HepG2 (cell line): ENCODE results near the gene CDKN2C. TPM values are rescaled to one million over a fixed set of nuclear protein-coding genes. Genes with fewer than 3 reads are reported as not detected.

Experiments used
- ATF4 ChIP-seq, 2 experiments: fragments of 450-650 bp in 1 of 2; sonication (generic) in 1 of 2; formaldehyde crosslinking; IDR thresholded peaks; 2 replicates each; pipeline versions ENCODE4 v1.5.0 to v1.8.0; 2020 to 2022; ENCODE audit warnings: mild to moderate bottlenecking in 1 of 2, missing genetic modification reagents in 1 of 2
- CTCF ChIP-seq: sonication (generic); formaldehyde crosslinking; IDR thresholded peaks from 2 replicates; pipeline ENCODE4 v1.5.0; 2020; ENCODE audit warnings: mild to moderate bottlenecking, missing genetic modification reagents, moderate library complexity
- EZH2 ChIP-seq: conservative IDR thresholded peaks from 2 replicates; pipeline ENCODE4 v1.6.1; 2012; ENCODE audit warnings: mild to moderate bottlenecking, low read depth, low read length, moderate library complexity
- GPBP1L1 ChIP-seq: sonication (generic); formaldehyde crosslinking; IDR thresholded peaks from 2 replicates; pipeline ENCODE4 v1.5.0; 2020; ENCODE audit warnings: mild to moderate bottlenecking, missing genetic modification reagents
- HNRNPUL1 ChIP-seq: fragments of 200-400 bp; formaldehyde crosslinking; IDR thresholded peaks from 2 replicates; pipeline ENCODE4 v1.6.1; 2017; ENCODE audit warnings: low read depth, mild to moderate bottlenecking, low read length, moderate library complexity
- MBNL3 ChIP-seq: fragments of 250-450 bp; sonication (Bioruptor Pico); conservative IDR thresholded peaks from 2 replicates; pipeline ENCODE4 v1.8.0; 2022; ENCODE audit warnings: mild to moderate bottlenecking, inconsistent platforms
- MXD4 ChIP-seq: IDR thresholded peaks from 2 replicates; pipeline ENCODE4 v1.6.1; 2016; ENCODE audit warnings: mild to moderate bottlenecking, missing biosample characterization, missing genetic modification reagents
- MYPOP ChIP-seq: sonication (generic); formaldehyde crosslinking; IDR thresholded peaks from 2 replicates; pipeline ENCODE4 v1.8.1; 2023; ENCODE audit warnings: mild to moderate bottlenecking, moderate library complexity, missing genetic modification reagents
- NFE2L1 ChIP-seq: sonication (generic); formaldehyde crosslinking; IDR thresholded peaks from 2 replicates; pipeline ENCODE4 v1.4.0; 2020; ENCODE audit warnings: missing genetic modification reagents, mild to moderate bottlenecking, borderline replicate concordance
- PATZ1 ChIP-seq: sonication (generic); formaldehyde crosslinking; IDR thresholded peaks from 2 replicates; pipeline ENCODE4 v1.4.0; 2020; ENCODE audit warnings: missing genetic modification reagents
- PTBP1 ChIP-seq: fragments of 200-400 bp; formaldehyde crosslinking; IDR thresholded peaks from 2 replicates; pipeline ENCODE4 v1.6.1; 2018; ENCODE audit warnings: low read length, low read depth; ENCODE audit not compliant: poor library complexity, severe bottlenecking
- TFDP1 ChIP-seq: IDR thresholded peaks from 2 replicates; pipeline ENCODE4 v1.6.1; 2016; ENCODE audit warnings: missing compliant biosample characterization, missing genetic modification reagents, borderline replicate concordance
- ZC3H13 ChIP-seq: sonication (generic); formaldehyde crosslinking; IDR thresholded peaks from 2 replicates; pipeline ENCODE4 v1.8.1; 2023; ENCODE audit warnings: mild to moderate bottlenecking, missing genetic modification reagents, moderate library complexity
- ZNF224 ChIP-seq: sonication (generic); formaldehyde crosslinking; IDR thresholded peaks from 2 replicates; pipeline ENCODE4 v1.5.0; 2020; ENCODE audit warnings: mild to moderate bottlenecking, missing genetic modification reagents
- ZNF33A ChIP-seq: sonication (generic); formaldehyde crosslinking; IDR thresholded peaks from 2 replicates; pipeline ENCODE4 v1.5.1; 2020; ENCODE audit warnings: missing genetic modification reagents, mild to moderate bottlenecking, moderate library complexity, borderline replicate concordance
- ZNF720 ChIP-seq: sonication (generic); formaldehyde crosslinking; IDR thresholded peaks from 2 replicates; pipeline ENCODE4 v1.4.0; 2020; ENCODE audit warnings: missing genetic modification reagents
- ZNF737 ChIP-seq: sonication (generic); formaldehyde crosslinking; IDR thresholded peaks from 2 replicates; pipeline ENCODE4 v1.5.0; 2020; ENCODE audit warnings: missing genetic modification reagents, mild to moderate bottlenecking, borderline replicate concordance
- ZNF788 ChIP-seq: sonication (generic); formaldehyde crosslinking; IDR thresholded peaks from 2 replicates; pipeline ENCODE4 v1.5.0; 2020; ENCODE audit warnings: mild to moderate bottlenecking, missing genetic modification reagents, borderline replicate concordance
- polyA plus RNA-seq, 8 experiments: library from polyadenylated mRNA; depleted of rRNA in 3 of 8; stranded (reverse) in 7 of 8; unstranded in 1 of 8; fragments of >200 nt; fragmentation: Illumina TruSeq in 4 of 8; extraction: Trizol in 4 of 8; gene quantifications; 2 replicates each; pipeline versions ENCODE4 v1.2.1 to v1.2.3, GENCODE V29; 2011 to 2016; ENCODE audit warnings: low read depth in 4 of 8, missing spikeins in 1 of 8, mixed read lengths in 1 of 8; ENCODE audit not compliant: insufficient read depth in 1 of 8
- total RNA-seq, 5 experiments: library from RNA; depleted of rRNA; stranded (reverse); fragments of >200 nt; fragmentation: Illumina TruSeq; extraction: Trizol; gene quantifications; 2 replicates each; pipeline ENCODE4 v1.2.3, GENCODE V29; 2016; ENCODE audit warnings: low read depth in 1 of 5

CDKN2C gene
- total and polyA plus RNA-seq, 2 of the 13 experiments (the other 11 are each of a cell fraction or from before 2014, with no cell fraction given): 7.8 to 13.7 TPM

GRCh38 chr1:50969611-50970508 lies at the start of gene CDKN2C (continued):
- TF ChIP-seq EZH2 (no peak), PATZ1 (0 out of 2 replicates have a peak, but pooled peaks have one; percentile 5), MBNL3 (CRISPR knock-in tag) (no peak), MYPOP (CRISPR knock-in tag) (0 out of 2 replicates have a peak, but pooled peaks have one; percentile 10), ZNF33A (no peak), ZNF737 (CRISPR knock-in tag) (peak; percentile 49; the same call in 1 of the 2 replicates), ZNF720 (CRISPR knock-in tag) (no peak), HNRNPUL1 (no peak), ZC3H13 (CRISPR knock-in tag) (peak; percentile 6; the same call in 1 of the 2 replicates), PTBP1 (peak; percentile 7), ZNF224 (CRISPR knock-in tag) (peak; percentile 49; the same call in 1 of the 2 replicates), GPBP1L1 (CRISPR knock-in tag) (no peak), CTCF (peak; percentile 31), ATF4 (CRISPR knock-in tag; IDR thresholded peaks at IDR 0.05) (no peak), TFDP1 (CRISPR knock-in tag) (no peak), ZNF788 (CRISPR knock-in tag) (0 out of 2 replicates have a peak, but pooled peaks have one; percentile 44), NFE2L1 (no peak), MXD4 (CRISPR knock-in tag) (no peak)
